ENCODE data around the gene PTEN.

GRCh38 chr10:87873656-87874055 lies 10.2 kb downstream of the PTEN start:
- TF ChIP-seq MAZ (CRISPR knock-in tag; conservative IDR thresholded peaks at IDR 0.05 in 1 of 2, IDR thresholded peaks at IDR 0.05 in 1 of 2) (no peak), PHF21A (IDR thresholded peaks at IDR 0.05; ENCODE audit: borderline replicate concordance, low read depth) (no peak), ZKSCAN1 (IDR thresholded peaks at IDR 0.05; ENCODE audit: low read depth, low read length) (no peak), FOXM1 (IDR thresholded peaks at IDR 0.05; ENCODE audit: low read depth) (no peak), FOXM1 (CRISPR knock-in tag; IDR thresholded peaks at IDR 0.05; ENCODE audit: low read depth) (no peak)

All from K562 (cell line).